ENCODE results near the gene IFI27. TPM values are rescaled to one million over a fixed set of nuclear protein-coding genes. Genes with fewer than 3 reads are reported as not detected.

The IFI27 gene
- total RNA-seq, 4 donors from 2014 or later = 285 to 1,264 (median 308) TPM

GRCh38 chr14:94139006-94139405, 28.5 kb downstream of the IFI27 start:
- TF ChIP-seq CTCF (IDR thresholded peaks at IDR 0.05) = no peak
- DNase-seq (ENCODE audit: low spot score) (no peak), ATAC-seq (ENCODE audit: low FRiP score) (no peak)

GRCh38 chr14:94139421-94139820, 28.9 kb downstream of the IFI27 start:
- ATAC-seq (ENCODE audit: low FRiP score) (no peak), DNase-seq (ENCODE audit: low spot score) (no peak)
- TF ChIP-seq CTCF (IDR thresholded peaks at IDR 0.05) = no peak

GRCh38 chr14:94142247-94142646, 31.7 kb downstream of the IFI27 start:
- ATAC-seq (ENCODE audit: low FRiP score) (no peak), DNase-seq (ENCODE audit: low spot score) (no peak)
- TF ChIP-seq CTCF (IDR thresholded peaks at IDR 0.05) = no peak

- no peak for ATAC-seq (ENCODE audit: low FRiP score)
- TF ChIP-seq CTCF (IDR thresholded peaks at IDR 0.05) = no peak
- DNase-seq (ENCODE audit: low spot score) = no peak
Measured at GRCh38 chr14:94142836-94143235, 32.3 kb downstream of the IFI27 start.

GRCh38 chr14:94143239-94143638, 32.7 kb downstream of the IFI27 start:
- no peak for DNase-seq (ENCODE audit: low spot score)
- TF ChIP-seq CTCF (IDR thresholded peaks at IDR 0.05) = no peak

GRCh38 chr14:94143711-94144110, 33.2 kb downstream of the IFI27 start:
- ATAC-seq (ENCODE audit: low FRiP score) = no peak
- no peak for DNase-seq (ENCODE audit: low spot score)
- TF ChIP-seq CTCF (IDR thresholded peaks at IDR 0.05) = no peak

More at GRCh38 chr14:94143239-94143638, 32.7 kb downstream of the IFI27 start:
- no peak for ATAC-seq (ENCODE audit: low FRiP score)

- no peak for TF ChIP-seq CTCF (IDR thresholded peaks at IDR 0.05)
- ATAC-seq (ENCODE audit: low FRiP score) (no peak), DNase-seq (ENCODE audit: low spot score) (no peak)
Measured at GRCh38 chr14:94144765-94145164, 34.2 kb downstream of the IFI27 start.
